Activated T-helper 1 cell treated with Interleukin-2 at 50 U/mL for 16 hours (primary cell): ENCODE data around the gene WFDC5.
"Not testable (repeated sequence)": the region's sequence is repeated elsewhere in the genome, so short reads cannot be mapped to it uniquely, and the experiment has no call there.

Experiments
- DNase-seq: peaks from one replicate; pipeline ENCODE4 v3.0.0-alpha.2; 2020; ENCODE audit warnings: low read depth

Gene WFDC5

GRCh38 chr20:45087814-45088213 lies 27.2 kb downstream of the WFDC5 start:
- no peak for DNase-seq

GRCh38 chr20:45087097-45087790 lies 27.7 kb downstream of the WFDC5 start:
- DNase-seq = no peak

- no peak for DNase-seq
Observed at GRCh38 chr20:45085867-45086266, 29.1 kb downstream of the WFDC5 start.

- no peak for DNase-seq
Observed at GRCh38 chr20:45085289-45085688, 29.7 kb downstream of the WFDC5 start.

- DNase-seq = no peak
Observed at GRCh38 chr20:45083127-45083526, 31.8 kb downstream of the WFDC5 start.

- no peak for DNase-seq
Observed at GRCh38 chr20:45082468-45082867, 32.5 kb downstream of the WFDC5 start.

GRCh38 chr20:45080867-45081624 lies 33.9 kb downstream of the WFDC5 start:
- DNase-seq = no peak

GRCh38 chr20:45077559-45077958 lies 37.4 kb downstream of the WFDC5 start:
- DNase-seq = no peak

- no peak for DNase-seq
Observed at GRCh38 chr20:45073221-45073620, 41.8 kb downstream of the WFDC5 start.

GRCh38 chr20:45072066-45072465 lies 42.9 kb downstream of the WFDC5 start:
- no peak for DNase-seq

GRCh38 chr20:45070932-45071632 lies 43.9 kb downstream of the WFDC5 start:
- no peak for DNase-seq

GRCh38 chr20:45069261-45069660 lies 45.7 kb downstream of the WFDC5 start:
- no peak for DNase-seq

- DNase-seq = no peak
Observed at GRCh38 chr20:45067558-45067957, 47.4 kb downstream of the WFDC5 start.

GRCh38 chr20:45067087-45067486 lies 47.9 kb downstream of the WFDC5 start:
- no peak for DNase-seq

- DNase-seq = no peak
Observed at GRCh38 chr20:45066372-45066771, 48.6 kb downstream of the WFDC5 start.

GRCh38 chr20:45064812-45065211 lies 50.2 kb downstream of the WFDC5 start:
- DNase-seq = no peak

GRCh38 chr20:45063107-45063506 lies 51.9 kb downstream of the WFDC5 start:
- DNase-seq = not testable (repeated sequence)

- DNase-seq = no peak
Observed at GRCh38 chr20:45061244-45061643, 53.7 kb downstream of the WFDC5 start.

GRCh38 chr20:45060294-45060693 lies 54.7 kb downstream of the WFDC5 start:
- DNase-seq = no peak
